DOHH2 (cell line): ENCODE data around the gene NALF2.

Experiments used
- EZH2phosphoT487 ChIP-seq: fragments of 200-600 bp; sonication (generic); IDR thresholded peaks from 2 replicates; pipeline ENCODE4 v1.6.1; 2017; ENCODE audit warnings: borderline replicate concordance, mild to moderate bottlenecking, antibody characterized with exemption, low read length, moderate library complexity, mixed read lengths
- TF ChIP-seq, protein P1 (sequence below): fragments of 200-600 bp; sonication (generic); IDR thresholded peaks from one replicate; pipeline ENCODE4 v1.5.1; 2014; ENCODE audit warnings: antibody characterized with exemption, mild to moderate bottlenecking, low read depth, low read length; ENCODE audit not compliant: poor library complexity, severe bottlenecking

DNA sequence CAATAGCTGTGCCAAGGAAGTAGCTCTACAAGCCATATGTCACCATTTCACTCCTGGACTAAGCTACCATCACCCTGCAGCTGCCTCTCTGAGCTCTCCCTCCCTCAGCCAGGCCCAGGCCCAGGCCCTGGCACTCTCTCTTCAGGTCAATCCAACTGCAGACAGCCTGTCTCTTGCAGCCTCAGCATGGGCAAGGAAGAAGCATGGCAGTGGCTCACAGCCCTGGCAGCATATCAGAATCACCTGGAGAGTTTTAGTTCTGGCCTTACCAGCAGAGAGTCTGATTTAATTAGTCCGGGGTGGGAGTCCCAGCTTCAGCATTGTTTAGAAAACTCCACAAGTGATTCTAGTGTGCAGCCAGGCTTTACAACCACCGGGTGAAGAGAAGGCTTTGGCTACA lies 31.5 kb downstream of the NALF2 start:
- TF ChIP-seq, protein P1, sequence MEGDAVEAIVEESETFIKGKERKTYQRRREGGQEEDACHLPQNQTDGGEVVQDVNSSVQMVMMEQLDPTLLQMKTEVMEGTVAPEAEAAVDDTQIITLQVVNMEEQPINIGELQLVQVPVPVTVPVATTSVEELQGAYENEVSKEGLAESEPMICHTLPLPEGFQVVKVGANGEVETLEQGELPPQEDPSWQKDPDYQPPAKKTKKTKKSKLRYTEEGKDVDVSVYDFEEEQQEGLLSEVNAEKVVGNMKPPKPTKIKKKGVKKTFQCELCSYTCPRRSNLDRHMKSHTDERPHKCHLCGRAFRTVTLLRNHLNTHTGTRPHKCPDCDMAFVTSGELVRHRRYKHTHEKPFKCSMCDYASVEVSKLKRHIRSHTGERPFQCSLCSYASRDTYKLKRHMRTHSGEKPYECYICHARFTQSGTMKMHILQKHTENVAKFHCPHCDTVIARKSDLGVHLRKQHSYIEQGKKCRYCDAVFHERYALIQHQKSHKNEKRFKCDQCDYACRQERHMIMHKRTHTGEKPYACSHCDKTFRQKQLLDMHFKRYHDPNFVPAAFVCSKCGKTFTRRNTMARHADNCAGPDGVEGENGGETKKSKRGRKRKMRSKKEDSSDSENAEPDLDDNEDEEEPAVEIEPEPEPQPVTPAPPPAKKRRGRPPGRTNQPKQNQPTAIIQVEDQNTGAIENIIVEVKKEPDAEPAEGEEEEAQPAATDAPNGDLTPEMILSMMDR: no peak
- TF ChIP-seq EZH2phosphoT487: no peak
